ENCODE measurements around the gene FAM20C.

Gene FAM20C

GRCh38 chr7:229184-229964 lies 37.0 kb downstream of the FAM20C start:
- H3K27me3 ChIP-seq, result no peaks in the 10 kb centered on the region
- H3K9me3 ChIP-seq, result no peaks in the 10 kb centered on the region
- TF ChIP-seq, protein P1, sequence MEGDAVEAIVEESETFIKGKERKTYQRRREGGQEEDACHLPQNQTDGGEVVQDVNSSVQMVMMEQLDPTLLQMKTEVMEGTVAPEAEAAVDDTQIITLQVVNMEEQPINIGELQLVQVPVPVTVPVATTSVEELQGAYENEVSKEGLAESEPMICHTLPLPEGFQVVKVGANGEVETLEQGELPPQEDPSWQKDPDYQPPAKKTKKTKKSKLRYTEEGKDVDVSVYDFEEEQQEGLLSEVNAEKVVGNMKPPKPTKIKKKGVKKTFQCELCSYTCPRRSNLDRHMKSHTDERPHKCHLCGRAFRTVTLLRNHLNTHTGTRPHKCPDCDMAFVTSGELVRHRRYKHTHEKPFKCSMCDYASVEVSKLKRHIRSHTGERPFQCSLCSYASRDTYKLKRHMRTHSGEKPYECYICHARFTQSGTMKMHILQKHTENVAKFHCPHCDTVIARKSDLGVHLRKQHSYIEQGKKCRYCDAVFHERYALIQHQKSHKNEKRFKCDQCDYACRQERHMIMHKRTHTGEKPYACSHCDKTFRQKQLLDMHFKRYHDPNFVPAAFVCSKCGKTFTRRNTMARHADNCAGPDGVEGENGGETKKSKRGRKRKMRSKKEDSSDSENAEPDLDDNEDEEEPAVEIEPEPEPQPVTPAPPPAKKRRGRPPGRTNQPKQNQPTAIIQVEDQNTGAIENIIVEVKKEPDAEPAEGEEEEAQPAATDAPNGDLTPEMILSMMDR (IDR thresholded peaks at IDR 0.05), result no peak
- no peaks in the 10 kb centered on the region for H3K36me3 ChIP-seq
- H3K4me3 ChIP-seq (ENCODE audit: low read depth in 1 of 2, low read length in 1 of 2), result no peak overlapping the region
- no peak overlapping the region for H3K27ac ChIP-seq
- H3K4me1 ChIP-seq (ENCODE audit: control insufficient read depth in 1 of 2, insufficient read depth in 1 of 2, low read depth in 1 of 2, low read length in 1 of 2), result no peaks in the 10 kb centered on the region

DNA sequence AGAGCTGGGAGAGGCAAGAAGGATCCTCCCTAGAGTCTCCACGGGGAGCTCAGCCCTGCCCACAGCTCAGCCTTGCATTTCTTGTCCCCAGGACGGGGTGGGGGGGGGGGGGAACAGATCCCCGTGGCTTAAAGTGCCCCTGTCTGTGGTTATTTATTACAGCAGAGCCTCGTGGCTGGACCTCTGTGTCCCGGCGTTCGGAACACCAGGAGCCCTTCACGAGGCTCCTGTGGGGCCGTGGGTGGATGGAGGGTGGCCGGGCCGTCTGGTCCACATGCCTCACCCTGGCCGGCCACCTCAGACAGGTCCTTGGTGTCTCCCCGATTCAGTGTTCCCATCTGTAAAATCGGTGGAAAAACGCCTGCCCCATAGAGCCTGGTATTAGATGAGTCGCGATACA lies 37.9 kb downstream of the FAM20C start:
- Histone ChIP-seq H3K4me3 (ENCODE audit: low read depth in 1 of 2, low read length in 1 of 2) (no peak overlapping the region), H3K4me1 (ENCODE audit: control insufficient read depth in 1 of 2, insufficient read depth in 1 of 2, low read depth in 1 of 2, low read length in 1 of 2) (no peaks in the 10 kb centered on the region), H3K36me3 (no peaks in the 10 kb centered on the region), H3K27ac (no peak overlapping the region), H3K27me3 (no peaks in the 10 kb centered on the region), H3K9me3 (no peaks in the 10 kb centered on the region)
- TF ChIP-seq, protein P1 (IDR thresholded peaks at IDR 0.05), result no peak

- Histone ChIP-seq H3K36me3 (no peaks in the 10 kb centered on the region), H3K27ac (no peak overlapping the region), H3K4me1 (ENCODE audit: control insufficient read depth in 1 of 2, insufficient read depth in 1 of 2, low read depth in 1 of 2, low read length in 1 of 2) (no peaks in the 10 kb centered on the region), H3K4me3 (ENCODE audit: low read depth in 1 of 2, low read length in 1 of 2) (no peak overlapping the region), H3K9me3 (no peaks in the 10 kb centered on the region), H3K27me3 (no peaks in the 10 kb centered on the region)
- TF ChIP-seq, protein P1 (IDR thresholded peaks at IDR 0.05), result no peak
These were observed 38.9 kb downstream of the FAM20C start for GRCh38 chr7:231030-231857.

- H3K4me3 ChIP-seq (ENCODE audit: low read depth in 1 of 2, low read length in 1 of 2), result no peak overlapping the region
- H3K36me3 ChIP-seq, result no peaks in the 10 kb centered on the region
- H3K4me1 ChIP-seq (ENCODE audit: control insufficient read depth in 1 of 2, insufficient read depth in 1 of 2, low read depth in 1 of 2, low read length in 1 of 2), result no peaks in the 10 kb centered on the region
- no peaks in the 10 kb centered on the region for H3K9me3 ChIP-seq
- TF ChIP-seq, protein P1 (IDR thresholded peaks at IDR 0.05), result no peak
- H3K27me3 ChIP-seq, result no peaks in the 10 kb centered on the region
- H3K27ac ChIP-seq, result no peak overlapping the region
These were observed 39.5 kb downstream of the FAM20C start for GRCh38 chr7:231858-232246.

DNA sequence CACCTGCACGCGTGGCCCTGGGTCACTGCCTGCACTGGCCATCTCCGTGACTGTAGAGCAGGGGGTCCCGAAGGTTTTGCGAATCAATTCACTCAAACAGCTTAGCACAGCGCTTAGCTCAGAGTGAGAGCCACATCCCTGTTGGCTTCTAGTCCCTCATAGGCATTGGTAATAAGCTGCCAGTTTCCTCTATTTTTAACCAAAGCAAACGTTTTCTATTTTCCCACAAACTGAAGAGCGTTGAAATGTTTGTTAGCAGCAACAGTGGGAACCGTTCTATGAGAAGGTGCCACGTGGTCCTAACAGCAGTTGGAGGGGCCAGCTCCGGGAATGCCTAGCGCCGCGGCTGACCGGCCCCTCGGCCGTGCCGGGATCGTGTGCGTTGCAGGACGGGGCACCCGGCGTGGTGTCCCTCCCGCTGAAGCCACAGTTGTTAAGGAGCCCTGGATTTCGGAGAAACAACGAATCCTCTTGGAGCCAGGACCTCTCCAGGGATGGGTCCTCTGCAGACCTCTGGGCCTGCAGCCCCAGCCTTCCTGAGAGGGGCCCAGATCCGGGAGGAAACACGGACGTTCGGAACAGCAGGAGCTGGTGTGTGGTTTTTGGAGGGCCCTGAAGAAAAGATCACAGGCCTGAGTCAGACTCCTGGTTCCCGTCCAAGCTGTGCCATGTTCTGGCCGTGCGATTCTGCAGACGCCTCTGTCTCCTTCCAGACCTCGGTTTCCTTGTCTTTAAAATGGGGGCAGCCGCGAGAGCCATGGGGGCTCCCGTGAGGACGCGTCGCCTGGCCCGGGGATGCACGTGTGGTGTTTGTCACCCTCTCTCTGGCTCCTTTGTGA lies 40.3 kb downstream of the FAM20C start:
- Histone ChIP-seq H3K4me1 (ENCODE audit: control insufficient read depth in 1 of 2, insufficient read depth in 1 of 2, low read depth in 1 of 2, low read length in 1 of 2) (no peaks in the 10 kb centered on the region), H3K9me3 (no peaks in the 10 kb centered on the region), H3K27ac (no peak overlapping the region), H3K4me3 (ENCODE audit: low read depth in 1 of 2, low read length in 1 of 2) (no peak overlapping the region), H3K27me3 (no peaks in the 10 kb centered on the region), H3K36me3 (no peaks in the 10 kb centered on the region)
- TF ChIP-seq, protein P1 (IDR thresholded peaks at IDR 0.05), result no peak
